HG03439 (cell line): ENCODE data around the gene TENM3.
"Not testable (repeated sequence)": the region's sequence is repeated elsewhere in the genome, so short reads cannot be mapped to it uniquely, and the experiment has no call there.

Source experiments
- ATAC-seq: cut with Tn5 transposase; IDR thresholded peaks from one replicate; pipeline ENCODE4 v1.9.1; 2021; ENCODE audit warnings: mild to moderate bottlenecking, moderate library complexity; ENCODE audit not compliant: unreplicated experiment

The TENM3 gene

DNA sequence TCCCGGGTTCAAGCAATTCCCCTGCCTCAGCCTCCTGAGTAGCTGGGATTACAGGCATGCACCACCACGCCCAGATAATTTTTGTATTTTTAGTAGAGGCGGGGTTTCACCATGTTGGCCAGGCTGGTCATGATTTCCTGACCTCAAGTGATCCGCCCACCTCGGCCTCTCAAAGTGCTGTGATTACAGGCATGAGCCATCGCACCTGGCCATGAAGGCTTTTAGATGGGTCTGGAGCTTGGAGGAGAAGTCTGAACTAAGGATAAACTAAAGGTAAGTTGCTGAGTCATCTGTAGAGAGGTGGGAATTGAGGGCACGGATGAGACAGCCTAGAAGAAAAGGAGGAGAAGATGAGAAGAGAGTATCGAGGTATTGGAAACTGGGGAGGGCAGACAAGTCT lies at the start of gene TENM3:
Gene TENM3 (plus strand): TSS at position 199 of the 400 bp plus-strand sequence. CDS start 80,619 bp downstream, outside the sequence.
- not testable (repeated sequence) for ATAC-seq

DNA sequence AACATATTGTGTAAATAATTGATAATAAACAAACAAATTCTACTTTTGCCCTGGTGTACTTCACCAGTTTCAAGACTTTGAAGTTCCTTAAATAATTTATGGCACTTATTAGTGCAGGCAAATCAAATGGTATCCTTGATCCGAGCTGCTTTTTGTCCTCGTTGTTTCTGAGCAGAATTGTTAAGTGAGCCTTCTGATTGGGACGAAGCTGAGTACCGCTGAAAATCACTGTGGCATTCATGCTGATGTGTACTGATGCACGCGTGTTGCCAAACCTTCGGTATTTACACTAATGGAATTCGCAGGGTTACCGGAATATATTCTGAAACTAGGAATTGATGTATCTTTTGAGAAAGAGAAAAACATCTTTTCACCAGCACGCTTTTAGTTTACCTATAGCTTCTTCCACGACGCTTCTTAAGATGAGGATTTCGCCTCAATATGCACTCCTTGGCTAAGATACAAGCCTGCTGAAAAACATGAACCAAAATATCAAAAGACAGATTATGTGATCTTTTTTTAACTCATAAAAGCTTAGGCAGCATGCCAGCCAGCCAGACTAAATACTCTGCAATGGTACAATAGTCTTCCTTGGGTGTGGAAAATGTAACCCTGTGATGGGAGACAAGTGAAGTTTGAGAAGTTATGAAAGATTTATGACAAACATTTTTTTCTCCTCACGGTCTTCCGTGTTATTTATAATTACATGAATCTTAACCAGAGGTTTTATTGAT lies 48.9 kb upstream of the TENM3 start:
- no peak for ATAC-seq

DNA sequence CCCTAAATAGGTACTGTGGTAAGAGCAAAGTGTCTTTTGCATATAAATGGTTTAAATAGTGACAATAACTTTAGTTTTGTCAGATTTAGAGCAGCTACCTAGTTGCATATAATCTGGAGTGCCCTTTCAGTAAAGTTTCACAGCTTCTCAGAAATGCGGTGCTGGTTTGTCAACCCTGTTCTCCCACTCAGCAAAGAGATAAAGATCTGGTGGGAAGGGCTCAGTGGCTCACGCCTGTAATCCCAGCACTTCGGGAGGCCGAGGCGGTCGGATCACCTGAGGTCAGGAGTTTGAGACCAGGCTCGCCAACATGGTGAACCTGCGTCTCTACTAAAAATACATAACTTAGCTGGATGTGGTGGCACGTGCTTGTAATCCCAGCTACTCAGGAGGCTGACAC lies 45.6 kb upstream of the TENM3 start:
- ATAC-seq, result no peak

DNA sequence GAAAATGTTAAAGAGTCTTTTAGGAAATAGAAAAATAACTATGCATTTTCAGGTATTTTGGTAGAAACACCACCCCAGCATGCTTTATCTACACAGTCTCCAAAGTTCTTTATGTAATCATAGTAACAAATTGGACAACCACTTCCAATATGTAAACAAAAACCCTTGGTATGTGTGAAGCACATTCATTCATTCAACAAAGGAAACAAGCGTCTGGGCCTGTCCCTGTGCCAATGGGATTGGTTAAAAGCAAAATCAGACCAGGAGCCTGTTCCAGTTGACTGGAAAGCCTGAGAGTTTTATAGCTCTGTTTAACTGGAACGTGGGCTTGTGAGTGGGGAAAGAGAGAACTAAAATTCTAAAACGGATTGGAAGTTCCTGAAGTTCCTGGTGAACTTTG lies 41.3 kb upstream of the TENM3 start:
- ATAC-seq, result no peak

DNA sequence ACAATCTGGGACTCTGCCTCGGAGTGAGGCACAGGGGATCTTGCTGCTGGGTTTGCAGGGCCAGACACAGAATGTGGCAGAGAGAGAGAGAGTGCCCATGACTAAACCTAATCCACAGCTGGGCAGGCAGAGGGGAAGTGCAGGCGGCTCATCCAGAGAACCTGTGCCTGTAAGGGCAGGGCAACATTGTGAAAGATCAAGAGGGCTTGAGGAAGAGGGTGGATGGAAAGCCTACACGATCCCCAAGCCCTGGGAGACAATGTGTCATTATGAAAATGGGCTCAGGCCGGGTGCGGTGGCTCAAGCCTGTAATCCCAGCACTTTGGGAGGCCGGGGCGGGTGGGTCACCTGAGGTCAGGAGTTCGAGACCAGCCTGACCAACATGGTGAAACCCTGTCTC lies 40.6 kb upstream of the TENM3 start:
- no peak for ATAC-seq

DNA sequence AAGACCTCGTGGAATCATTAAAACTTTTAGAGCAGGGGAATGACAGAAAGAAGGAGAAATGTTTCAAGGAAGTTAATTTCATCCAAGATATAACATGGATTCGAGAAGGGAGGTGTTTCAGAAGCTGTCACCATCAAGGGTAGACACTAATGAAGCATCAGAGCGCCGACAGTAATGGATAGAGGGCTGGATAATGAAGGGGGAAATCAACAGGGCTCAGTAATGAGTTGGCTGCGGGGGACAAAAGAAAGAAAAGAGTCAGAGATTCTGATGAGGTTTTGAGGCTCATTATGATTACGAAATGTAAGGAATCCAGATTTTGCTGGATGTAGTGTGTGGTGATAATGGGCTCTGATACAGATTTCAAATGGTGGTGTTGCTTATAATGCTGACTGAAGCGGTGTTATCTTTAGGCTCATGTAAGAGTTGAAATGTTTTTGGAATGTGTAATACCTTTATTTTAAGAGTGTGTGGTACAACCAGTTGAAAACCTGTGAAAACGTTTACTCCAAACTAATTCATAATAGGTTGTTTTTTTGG lies 39.3 kb upstream of the TENM3 start:
- ATAC-seq, result no peak

DNA sequence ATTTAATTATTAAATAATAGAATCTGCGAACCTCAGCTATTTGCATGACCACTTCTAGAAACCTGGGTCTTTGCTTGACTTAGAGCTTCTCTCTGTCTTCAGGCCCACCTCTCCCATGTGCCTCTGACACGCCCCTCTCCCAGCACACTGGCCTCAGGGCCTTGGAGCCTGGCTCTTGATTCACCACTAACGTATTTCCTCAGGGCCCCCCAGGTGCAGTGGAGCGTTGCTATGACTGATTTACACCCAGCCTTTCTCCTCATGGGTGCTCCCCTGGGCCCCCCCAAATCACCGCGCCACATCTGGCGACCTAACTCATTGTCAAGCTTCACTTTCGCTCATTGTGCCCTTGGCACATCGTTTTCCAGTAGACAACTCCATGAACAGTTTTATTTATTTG lies 37.9 kb upstream of the TENM3 start:
- ATAC-seq, result no peak

DNA sequence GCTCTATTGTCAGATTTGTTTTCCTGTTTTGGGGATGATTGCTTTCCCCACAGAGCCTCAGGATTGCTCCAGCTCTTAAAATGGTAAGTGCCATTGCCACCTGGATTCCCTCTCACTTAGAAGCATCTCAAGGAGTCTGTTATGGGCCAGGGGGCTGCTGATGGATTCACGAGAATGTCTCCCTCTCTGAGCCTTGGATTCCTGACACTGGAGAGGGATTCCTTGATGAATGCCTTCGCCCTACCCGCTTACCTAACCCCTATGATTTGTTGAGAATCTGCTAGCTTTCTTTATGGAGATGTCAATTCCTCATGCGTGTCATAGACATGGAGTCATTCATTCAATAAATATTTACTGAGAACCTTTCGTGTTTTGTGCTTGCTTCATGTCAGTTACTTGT lies 36.9 kb upstream of the TENM3 start:
- ATAC-seq, result no peak

DNA sequence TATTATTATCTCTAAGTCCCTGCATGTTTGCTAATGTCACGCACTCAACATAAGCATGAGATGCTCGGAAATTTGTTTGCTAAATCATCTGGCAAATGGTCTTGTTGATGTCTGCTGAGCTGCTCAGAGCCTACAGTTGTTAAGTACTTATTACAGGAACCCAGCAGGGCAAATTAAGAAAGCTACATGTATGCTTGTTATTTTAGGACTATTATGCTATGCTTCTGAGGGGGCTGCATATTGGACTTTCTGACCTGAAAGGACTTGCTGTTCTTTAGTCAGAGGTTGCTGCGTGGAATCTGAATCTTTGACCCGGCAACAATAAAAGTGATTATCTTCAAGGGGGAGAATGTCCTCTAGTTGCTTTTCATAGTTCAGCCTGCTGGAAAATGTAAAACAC lies 36.3 kb upstream of the TENM3 start:
- no peak for ATAC-seq

DNA sequence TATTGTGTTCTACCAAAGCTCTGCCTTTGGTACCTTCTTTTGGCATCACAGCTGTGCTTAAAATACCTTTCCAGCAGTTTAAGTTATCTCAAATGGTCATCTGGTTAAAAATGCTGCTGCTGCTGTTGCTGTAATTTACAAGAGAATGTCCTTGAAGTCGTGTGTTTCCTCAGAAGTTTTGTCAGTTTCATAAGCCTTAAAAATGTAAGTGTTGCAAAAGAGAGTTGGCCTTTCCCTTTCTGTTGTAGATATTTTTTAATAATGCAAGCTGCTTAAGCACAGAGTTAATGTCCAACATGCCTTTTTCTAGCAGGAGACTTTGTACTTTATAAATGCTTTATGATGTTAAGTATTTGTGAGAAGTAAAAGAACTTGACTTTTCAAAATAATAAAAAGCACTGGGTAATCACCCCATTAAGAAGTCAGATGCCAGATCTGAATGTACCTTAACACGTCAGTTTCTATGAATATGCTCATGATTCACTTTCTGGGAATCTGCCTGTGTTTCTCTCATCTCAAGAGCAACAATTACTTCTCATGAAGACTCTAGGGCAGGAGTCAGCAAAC lies 35.3 kb upstream of the TENM3 start:
- no peak for ATAC-seq

DNA sequence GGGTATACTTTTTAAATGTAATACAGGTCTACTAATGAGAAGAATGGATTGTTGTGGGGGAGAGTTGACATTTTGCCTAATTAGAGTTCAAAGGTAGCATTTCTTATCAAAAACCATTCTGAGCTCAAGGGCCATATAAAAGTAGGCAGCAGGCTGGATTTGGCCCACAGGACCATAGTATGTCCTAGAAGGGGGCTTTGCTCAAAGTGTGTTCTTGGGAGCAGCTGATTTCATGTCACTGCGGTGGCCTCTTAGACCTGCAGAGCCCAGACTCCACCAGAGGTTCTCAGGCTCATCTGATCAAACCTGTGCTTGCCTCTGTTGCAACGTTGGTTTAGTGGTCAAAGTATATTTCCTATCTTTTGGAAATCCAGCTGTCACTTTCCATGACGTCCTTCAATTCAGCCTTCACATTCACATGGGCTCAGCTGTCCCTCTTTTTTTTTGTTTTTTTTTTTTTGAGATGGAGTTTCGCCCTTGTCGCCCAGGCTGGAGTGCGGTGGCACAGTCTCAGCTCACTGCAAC lies 34.6 kb upstream of the TENM3 start:
- ATAC-seq, result no peak

DNA sequence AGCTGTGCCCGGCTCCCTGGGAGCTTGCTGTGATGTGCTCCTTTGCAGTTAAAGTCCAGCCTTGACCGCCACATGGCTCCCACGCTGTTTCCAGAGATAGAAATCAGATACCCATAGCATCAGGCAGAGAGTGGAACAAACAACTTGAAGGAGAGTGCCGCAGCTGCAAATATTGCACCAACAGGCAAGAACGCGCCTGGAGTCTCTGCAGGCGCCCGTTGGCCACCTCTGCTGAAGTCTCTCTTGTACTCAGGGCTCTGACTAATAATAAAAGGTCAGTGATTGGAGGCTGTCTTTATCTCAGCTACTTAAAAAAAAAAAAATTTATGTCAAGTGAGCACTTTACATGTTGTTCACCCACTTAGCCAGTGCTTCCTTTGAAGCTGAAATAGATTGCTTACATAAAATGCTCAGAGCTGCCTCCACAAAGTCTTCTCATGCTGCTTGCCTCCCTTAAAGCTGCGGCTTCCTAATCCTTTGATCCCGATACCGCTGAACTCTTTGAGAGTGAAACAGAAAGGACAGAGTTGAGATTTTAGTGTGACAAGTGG lies 30.9 kb upstream of the TENM3 start:
- no peak for ATAC-seq

DNA sequence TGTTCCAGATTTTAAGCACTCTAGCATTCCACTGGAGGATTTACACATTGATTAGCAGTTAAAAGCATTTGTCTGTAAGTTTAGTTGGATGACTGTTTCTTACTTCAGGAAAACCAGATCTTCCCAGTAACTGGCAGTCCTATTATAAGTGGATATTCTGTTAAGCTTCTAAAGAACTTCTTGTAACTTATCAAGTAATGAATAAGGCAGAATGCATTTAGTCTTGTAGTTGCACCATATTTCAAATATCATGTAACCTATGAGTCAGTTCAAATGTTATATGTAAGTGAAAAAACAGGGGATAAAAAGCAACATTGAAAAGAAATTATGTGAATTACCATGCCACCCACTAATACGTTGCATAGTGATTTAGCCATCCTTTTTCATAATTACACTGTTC lies 30.2 kb upstream of the TENM3 start:
- ATAC-seq, result no peak

DNA sequence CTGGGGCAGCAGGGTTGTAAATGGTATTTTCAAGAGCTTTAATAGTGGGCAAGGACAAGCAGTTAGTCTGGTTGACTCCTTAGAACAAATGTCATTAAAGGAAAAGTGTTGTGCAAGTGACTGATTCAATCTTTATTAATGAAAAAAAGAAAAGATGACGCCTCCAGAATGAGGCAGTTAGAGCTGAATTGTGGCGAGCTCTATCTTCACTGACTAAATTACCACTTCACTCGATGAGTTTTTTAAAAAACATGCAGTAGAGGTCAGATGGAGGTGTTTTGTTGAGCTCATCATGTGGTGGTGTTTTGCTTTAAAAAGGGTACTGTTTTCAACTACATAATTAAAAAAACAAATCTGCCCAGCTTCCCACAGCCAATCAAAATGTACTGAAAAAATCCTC lies 28.1 kb upstream of the TENM3 start:
- ATAC-seq, result no peak

DNA sequence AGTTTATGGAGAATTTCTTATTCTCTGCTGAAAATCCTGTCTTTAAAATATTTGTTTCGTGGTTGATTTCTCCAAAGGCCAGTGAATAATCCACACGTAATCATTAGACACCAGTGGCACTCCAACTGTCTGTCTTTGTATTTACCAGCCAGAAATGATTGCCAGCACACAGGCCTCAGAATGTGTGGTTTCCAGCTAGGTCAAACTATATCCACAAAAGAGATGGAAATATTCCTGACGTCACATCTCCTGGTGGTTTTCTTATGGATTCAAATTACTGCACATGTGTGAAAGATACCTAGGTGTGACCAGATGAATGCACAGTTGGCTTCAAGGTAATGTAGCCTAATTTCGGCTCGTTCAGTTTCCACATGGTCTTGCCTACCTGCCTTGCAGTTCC lies 27.2 kb upstream of the TENM3 start:
- no peak for ATAC-seq

DNA sequence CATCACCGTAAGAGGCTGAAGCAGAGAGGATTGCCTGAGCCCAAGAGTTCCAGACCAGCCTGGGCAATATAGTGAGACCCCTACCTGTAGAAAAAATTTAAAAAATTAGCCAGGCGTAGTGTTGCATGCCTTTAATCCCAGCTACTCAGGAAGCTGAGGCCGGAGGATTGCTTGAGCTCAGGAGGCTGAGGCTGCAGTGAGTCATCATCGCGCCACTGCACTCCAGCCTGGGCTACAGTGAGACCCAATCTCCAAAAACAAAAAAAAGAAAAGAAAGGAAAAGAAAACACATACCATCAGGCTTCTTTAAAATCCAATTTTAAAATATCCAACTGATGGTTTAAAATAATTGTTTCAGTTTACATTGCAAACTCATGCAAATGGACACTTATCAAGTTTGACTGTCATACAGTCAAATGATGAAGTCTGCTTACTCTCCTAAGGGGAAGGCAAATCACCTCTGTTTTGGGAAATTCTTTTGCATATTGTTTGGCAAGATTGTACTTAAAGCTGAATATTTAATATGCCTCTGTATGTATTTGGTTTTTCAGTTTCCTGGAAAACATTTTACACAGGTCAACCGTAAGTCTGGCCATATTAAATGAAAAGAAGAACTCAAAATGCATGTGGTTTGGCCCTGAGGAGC lies 23.7 kb upstream of the TENM3 start:
- no peak for ATAC-seq

DNA sequence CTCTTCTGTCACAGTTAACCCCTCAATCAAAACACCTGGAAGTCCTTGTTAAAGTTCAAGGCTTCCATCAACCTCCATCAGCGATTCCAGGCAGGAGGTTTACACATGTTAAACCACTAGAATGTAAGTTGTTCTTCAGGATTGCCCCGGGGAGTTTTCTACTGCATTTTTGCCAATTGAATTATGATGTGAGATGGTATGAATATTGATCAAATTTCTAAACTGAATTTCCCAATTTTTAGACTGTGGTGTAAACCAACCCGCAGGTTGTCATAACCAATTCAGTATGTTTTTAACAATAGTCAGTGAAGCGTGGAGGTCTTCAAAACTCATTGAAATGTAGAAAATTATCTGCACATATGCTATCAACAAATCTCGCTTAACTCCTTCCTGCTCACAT lies 21.2 kb upstream of the TENM3 start:
- no peak for ATAC-seq

DNA sequence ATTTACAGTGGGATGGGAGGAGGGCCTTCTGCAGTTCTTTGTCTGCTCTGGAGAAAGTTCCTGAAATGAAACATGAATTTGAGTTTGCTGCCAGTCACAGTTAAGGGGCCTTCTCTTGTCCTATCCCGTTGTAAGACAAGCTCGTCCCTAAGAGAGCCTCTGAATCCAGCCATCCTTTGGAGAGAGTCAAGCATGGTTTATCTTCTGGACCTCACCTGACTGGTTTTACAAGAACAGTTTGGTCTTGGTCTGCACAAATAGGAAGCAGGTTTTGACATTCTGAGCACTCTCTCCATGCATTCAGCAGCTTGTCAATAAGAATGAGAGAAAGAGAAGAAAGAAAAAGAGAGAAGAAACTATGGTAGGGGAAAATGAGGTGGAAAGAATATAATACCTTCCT lies 20.4 kb upstream of the TENM3 start:
- no peak for ATAC-seq

DNA sequence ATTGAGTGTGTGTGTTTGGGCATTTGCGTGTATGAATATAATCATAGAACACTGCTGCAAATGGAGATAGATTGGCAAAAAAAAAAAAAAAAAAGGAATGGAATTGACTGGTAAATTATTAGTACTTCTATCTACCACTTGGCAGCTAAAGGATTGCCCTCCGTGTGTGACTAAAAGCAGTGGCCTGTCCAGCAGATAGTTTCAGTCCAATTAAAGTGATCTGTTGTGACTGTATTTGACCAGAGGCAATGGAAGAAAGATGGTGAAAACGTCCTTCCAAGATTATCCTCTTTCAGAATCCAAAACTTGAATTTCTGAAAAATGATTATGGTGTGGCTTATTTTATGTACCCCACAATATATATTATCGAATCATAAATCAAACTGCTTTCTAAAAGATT lies 19.5 kb upstream of the TENM3 start:
- ATAC-seq, result no peak

DNA sequence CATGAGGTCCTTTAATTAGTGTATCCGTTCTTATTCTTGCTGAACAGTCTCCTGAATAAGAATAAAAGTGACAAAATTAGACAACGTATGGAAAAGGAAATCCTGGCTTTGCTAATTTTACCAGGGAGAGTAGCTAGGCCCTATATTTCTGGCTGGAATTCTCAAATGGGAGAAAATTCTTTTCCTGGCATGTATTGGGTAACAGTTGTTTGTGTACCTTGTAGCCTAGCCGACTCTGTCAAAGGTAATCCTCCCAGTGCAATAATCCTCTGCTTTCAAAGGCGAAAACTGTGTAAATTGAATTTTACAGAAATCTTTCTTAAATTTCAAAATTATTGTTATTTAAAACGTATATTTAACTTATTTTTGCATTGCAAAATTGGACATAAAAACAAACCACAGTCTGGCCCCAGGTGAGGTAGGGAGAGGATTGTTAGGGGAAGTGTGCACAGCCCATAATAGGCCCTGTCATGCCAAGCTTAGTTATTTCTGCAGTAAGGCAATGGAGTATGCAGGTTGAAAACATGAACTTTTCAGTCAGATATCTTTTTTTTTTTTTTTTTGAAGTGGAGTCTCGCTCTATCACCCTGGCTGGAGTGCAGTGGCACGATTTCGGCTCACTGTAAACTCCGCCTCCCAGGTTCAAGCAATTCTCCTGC lies 18.9 kb upstream of the TENM3 start:
- ATAC-seq, result no peak

DNA sequence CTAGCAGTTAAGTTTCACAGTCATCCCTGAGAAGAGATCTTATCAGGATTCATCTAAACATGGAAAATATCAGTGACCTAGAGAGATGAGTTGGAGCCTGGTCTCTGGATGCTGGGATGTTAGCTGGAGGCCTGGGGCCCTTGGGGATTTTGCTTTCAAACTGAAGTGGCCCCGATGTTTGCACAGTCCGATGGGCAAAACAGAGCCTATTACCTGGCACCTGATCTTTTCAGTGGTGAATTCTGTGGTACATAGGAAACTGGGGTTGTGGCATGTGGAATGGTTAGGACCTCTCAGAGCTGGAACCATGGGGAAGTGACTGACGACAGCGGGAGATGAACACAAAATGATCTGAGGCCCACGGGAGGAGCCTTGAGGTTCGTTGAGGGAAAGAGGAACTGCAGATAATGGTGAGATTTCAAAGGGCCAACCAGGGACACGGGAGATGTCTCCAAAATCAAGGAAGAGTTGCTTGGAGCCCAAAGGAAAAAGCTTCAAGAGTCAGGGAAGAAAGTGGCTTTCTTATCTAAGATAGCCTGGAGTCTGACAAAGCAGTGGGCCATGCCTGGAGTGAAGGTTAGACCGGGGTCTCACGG lies 17.8 kb upstream of the TENM3 start:
- no peak for ATAC-seq
